HG02763 (cell line): Measurements from ENCODE around the gene PLEKHA8.

ENCODE experiments used
- ATAC-seq: cut with Tn5 transposase; IDR thresholded peaks from one replicate; pipeline ENCODE4 v1.9.1; 2021; ENCODE audit warnings: mild to moderate bottlenecking, moderate library complexity; ENCODE audit not compliant: unreplicated experiment

Gene PLEKHA8

GRCh38 chr7:30028216-30028748, at the start of gene PLEKHA8:
PLEKHA8 (plus strand) TSS chr7:30028412; CDS start chr7:30028763, 351 bp downstream.
- peak; percentile 47 for ATAC-seq

DNA sequence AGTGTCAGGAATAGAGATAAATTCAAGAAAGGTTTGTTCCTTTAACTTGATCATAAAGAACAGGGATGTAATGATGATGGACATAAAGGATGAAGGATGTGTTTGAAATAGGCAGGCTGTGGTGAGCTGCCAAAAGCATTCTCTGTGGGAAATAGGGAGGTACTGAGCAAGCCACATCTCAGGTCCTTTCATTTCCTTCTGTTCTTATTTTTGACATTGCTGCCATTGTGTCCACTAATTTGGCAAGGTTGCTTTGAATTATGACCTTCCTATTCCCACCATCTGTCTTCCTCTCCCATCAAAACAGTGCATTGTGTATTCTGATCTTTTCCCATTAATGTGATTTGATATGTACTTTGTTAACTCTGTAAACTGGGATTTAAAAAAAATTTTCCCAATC, 48.1 kb upstream of the PLEKHA8 start:
- ATAC-seq, result no peak

GRCh38 chr7:29987083-29987482, 41.1 kb upstream of the PLEKHA8 start:
- no peak for ATAC-seq

- no peak for ATAC-seq
Observed at GRCh38 chr7:29987811-29988317, 40.3 kb upstream of the PLEKHA8 start.

DNA sequence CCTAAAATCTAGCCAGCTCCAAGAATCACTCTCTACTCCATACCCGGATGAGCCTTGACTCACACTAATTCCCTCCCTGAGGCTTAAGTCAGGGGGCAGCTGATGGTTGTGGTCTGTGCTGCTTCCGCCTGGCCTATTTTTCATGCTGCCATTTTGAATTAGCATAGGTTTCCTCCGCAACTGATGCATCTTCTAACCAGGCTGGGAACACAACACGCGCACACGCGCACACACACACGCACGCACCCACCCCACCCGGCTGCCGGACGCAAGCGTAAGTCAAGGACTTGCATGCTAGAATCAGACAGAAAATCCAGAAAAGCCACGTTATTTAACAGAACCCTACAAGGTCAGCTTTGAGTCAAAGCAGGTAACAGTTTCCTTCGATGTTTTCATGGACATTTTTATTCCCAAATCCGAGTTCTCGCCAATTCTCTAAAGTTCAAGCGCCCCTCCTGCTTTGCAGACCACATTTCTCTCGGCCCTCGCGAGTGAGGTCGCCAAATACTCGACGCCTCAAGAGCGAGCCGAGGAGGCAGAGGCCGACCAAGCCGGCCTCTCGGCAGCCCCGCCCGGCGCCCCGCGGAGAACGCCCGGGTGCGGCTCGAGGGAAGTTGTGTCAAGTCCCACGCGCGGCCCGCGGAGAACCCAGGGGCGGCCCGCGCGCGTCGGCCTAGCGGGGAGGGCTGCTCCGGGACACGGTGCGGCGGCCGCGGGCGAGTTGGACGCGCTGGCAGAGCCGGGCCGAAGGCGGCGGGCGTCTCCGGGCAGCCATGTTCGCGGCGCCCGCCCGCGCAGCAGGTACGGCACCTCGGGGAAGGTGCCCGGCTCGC, 39.6 kb upstream of the PLEKHA8 start:
- ATAC-seq, result peak; percentile 31

DNA sequence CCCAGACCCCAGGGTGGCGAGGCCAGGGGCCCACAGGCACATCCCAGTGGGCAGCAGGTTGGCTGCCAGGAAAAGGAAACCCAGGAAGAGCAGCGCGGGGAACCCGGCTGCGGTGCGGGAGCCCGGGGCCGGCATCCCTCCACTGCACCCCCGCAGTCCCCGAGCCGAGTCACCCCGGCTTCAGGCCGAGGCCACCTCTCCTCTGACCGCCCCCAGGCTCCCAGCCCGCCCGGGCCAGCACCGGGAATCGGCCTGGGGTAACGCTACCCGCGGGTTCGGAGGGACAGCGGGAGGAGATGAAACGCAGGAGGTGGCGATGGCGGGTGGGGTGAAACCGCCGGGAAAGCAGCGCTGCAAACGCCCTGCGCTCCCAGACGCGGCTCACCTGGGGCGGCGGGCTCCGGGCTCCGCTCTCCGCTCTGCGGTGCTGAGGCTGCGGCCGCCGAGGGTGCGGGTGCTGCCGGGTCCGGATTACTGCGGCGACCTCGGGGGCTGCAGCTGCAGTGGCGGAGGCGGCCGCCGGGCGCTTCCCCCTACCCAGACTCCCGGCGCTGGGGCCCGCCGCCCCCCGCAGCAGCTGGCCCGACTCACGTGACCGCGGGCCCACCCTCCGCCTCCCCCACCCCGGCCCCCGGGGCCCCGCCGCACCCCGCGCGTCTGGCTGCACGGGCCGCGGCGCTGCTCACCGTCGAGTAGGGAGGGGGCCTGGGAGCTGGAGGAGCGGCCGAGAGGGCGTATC, 38.8 kb upstream of the PLEKHA8 start, which contains the start of gene SCRN1:
SCRN1 (minus strand) TSS at position 545 of the 739 bp plus-strand sequence. CDS start 20,734 bp downstream, outside the sequence.
- peak; percentile 30 for ATAC-seq

GRCh38 chr7:29990931-29991330, 37.3 kb upstream of the PLEKHA8 start:
- no peak for ATAC-seq

- ATAC-seq, result no peak
Observed at GRCh38 chr7:29991937-29992336, 36.3 kb upstream of the PLEKHA8 start.

DNA sequence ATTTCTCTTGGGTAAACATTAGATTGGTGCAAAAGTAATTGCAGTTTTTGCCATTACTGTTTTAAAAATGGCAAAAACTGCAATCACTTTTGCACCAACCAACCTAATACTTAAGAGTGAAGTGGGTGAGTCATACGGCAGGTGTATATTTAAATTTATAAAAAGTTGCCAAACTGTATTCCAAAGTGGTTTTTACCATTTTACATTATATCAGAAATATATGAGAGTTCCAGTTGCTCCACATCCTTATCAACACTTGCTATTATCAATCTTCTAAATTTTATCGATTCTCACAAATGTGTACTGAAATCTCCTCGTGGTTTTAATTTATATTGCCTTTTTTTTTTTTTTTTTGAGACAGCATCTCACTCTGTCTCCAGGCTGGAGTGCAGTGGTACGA, 35.1 kb upstream of the PLEKHA8 start:
- ATAC-seq, result no peak

GRCh38 chr7:29995652-29996051, 32.6 kb upstream of the PLEKHA8 start:
- ATAC-seq, result no peak

DNA sequence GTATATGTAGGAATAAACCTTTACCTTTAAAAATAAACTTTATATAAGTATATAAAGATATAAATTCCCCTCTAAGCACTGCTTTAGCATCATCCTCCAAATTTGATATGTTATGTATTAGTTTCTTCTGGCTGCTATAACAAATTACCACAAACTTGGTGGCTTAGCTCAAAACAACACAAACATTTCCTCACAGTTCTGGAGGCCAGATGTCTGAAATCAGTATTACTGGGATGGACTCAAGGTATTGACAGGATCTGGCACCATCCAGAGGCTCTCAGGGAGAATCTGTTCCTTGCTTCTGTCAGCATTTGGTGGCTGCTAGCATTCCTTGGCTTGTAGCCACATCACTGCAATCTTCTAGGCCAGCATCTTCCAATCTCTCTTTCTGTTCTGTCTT, 31.9 kb upstream of the PLEKHA8 start:
- ATAC-seq, result no peak

DNA sequence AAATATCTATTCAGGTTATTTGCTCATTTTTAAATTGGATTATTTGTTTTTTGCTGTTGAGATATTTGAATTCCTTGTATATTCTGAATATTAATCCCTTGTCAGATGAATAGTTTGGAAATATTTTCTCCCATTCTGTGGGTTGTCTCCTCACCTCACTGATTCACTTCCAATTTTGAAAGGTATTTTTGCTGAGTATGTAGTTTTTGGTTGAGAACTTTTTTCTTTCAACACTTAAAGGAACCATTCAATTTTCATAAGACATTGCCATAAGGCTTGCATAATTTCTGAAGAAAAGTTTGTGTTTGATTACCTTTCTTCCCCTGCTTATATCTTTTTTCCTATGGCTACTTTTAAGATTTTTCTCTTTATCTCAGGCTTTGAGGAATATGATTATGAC, 29.7 kb upstream of the PLEKHA8 start:
- no peak for ATAC-seq

DNA sequence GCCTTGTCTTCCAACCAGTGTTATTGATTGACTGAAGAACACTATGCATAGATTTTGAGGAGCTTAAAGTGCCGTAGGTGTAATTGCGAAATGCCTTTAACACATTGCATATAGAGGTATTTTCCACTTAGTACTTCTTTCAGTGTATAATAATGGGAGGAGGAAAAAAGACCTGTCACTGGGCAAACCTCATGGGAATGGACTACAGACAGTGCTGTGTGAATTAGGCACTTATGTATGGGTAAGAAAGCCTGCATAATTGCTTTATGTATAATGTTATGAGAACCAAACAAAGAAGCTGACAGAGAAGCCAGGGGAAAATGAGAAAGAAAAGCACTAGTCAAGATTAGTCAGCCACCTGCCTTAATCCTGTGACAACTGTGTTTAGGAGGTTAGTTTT, 26.2 kb upstream of the PLEKHA8 start:
- no peak for ATAC-seq

DNA sequence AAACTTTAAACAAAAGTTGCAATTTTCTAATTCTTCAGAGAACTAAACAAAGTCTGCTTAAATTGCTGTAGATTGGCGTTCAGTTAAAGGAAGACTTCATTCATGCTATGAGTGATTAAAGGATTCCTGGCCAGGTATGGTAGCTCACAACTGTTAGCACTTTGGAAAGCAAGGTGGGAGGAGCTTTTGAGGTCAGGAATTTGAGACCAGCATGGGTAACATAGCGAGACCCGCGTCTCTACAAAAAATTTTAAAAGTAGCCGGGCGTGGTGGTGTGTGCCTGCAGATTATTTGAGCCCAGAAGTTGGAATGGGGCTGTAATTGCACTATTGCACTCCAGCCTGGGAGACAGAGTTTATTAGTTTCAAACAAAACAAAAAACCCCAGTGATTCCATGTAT, 25.1 kb upstream of the PLEKHA8 start:
- no peak for ATAC-seq

DNA sequence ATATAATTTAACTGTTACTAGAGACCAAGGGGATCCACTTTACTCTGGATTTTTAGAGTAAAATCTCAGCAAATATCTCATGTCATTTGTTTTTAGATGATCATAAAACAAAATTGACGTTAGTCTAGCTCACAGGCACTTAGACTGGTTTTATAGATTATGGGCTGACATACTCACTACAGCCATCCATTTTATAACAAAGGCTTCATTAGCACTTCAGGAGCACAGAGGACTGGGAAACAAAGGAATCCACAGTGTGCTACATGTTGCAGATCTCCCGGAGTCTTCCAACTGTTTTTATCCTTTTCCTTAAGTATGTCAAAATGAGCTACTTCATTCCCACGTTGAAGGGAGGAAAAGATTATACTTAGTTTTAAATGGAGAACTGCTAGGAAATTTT, 22.7 kb upstream of the PLEKHA8 start:
- no peak for ATAC-seq

- no peak for ATAC-seq
Observed at GRCh38 chr7:30010021-30010420, 18.2 kb upstream of the PLEKHA8 start.

DNA sequence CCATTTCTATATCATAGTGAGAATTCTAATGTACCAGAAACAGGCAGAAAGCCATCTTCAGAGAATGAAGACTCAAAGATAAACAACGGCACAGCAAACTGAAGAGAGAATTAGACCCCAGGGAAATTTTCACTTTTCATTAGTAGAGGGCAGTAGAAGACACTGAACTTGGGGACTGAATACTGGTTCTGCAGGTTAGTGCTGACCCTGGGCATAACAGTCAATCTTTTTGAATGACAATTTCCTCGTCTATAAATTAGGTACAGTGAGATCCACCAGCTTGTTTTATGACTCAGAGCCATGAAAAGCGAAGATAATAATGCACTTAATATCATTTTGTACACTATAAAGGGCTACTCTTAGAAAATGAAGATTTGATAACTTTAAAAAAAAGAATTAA, 15.5 kb upstream of the PLEKHA8 start:
- ATAC-seq, result no peak

DNA sequence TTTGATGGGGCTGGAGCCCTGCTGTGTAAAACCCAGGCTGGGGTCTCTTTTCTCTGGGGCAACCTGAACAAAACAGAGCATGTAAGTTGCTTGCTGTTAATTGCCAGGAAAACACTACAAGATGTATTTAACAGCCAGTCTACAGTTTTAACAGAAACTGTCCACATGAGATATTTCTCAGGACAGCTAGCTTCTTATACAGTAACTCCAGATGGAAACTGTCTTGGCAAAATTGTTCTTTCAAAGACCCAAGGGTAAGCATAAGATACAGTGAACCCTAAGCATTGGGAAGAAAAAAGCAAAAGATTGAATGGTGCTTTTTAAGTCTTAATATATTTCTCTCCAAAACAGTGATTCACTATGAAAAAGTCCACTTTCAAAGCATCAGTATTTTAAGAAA, 9.8 kb upstream of the PLEKHA8 start:
- ATAC-seq, result no peak

DNA sequence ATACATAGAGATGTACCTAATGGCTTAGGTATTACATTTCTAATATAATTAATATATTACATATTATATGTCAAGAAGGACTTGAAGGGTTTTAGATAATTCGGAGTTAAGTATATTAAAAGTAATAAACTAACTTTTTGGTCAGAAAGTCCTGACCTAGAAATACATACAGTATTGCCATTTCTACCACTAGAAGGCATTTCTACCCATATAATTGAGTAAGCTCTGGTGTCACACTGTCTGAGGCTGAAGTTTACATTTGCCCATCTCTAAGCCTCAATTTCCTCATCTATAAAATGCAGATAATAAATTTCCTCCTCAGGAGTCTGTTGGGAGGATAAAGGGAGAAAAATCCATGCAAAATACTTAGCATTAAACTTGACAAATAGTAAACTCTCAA, 8.8 kb upstream of the PLEKHA8 start:
- no peak for ATAC-seq

DNA sequence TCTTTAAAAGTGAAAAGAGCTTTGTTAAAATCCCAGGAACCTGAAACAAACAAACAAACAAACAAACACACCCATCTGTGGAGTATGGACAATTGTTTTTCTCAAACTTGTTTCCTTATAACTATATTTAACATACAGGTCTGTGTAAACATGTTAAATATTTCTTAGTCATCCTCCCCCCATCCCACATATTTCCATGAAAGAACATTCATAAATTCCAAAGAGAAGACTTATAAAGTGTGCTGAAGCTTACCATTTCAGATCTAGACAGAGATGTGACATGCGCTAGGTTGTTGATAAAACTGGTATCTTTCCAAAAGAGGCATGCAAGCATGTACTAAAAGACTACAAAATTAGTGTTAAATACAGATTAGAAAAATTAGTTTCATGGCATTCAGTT, 8.3 kb upstream of the PLEKHA8 start:
- ATAC-seq, result no peak

DNA sequence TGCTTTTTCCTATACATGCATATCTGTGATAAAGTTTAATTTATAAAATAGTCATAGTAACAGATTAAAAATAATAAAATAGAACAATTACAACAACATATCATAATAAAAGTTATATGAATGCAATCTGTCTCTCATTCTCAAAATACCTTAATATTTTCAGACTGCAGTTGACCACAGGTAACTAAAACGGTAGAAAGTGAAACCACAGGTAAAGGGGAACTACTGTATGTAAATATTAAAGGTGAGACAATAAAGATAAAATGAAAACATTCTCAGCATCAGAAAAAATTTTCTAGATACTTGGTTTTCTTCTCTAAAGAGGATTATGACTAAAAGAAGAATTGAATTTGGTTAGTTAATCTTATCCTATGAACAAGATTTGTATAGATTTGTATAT, 7.7 kb upstream of the PLEKHA8 start:
- ATAC-seq, result no peak

- ATAC-seq, result no peak
Observed at GRCh38 chr7:30022991-30023390, 5.2 kb upstream of the PLEKHA8 start.
